ENCODE results near the gene CYP3A5.
"Not testable (repeated sequence)": the region's sequence is repeated elsewhere in the genome, so short reads cannot be mapped to it uniquely, and the experiment has no call there.

Gene CYP3A5

GRCh38 chr7:99685129-99685758, 5.4 kb upstream of the CYP3A5 start:
- DNase-seq: no peak

- DNase-seq: no peak
Measured at GRCh38 chr7:99679032-99679399, 780 bp downstream of the CYP3A5 start.

- DNase-seq: no peak
Measured at GRCh38 chr7:99677648-99678045, 2.1 kb downstream of the CYP3A5 start.

- DNase-seq: no peak
Measured at GRCh38 chr7:99677013-99677647, 2.7 kb downstream of the CYP3A5 start.

GRCh38 chr7:99674995-99675742, 4.6 kb downstream of the CYP3A5 start:
- no peak for DNase-seq

GRCh38 chr7:99672573-99672972, 7.2 kb downstream of the CYP3A5 start:
- DNase-seq: no peak

GRCh38 chr7:99669782-99670181, 10.0 kb downstream of the CYP3A5 start:
- no peak for DNase-seq

- DNase-seq: no peak
Measured at GRCh38 chr7:99668541-99668940, 11.3 kb downstream of the CYP3A5 start.

GRCh38 chr7:99667179-99667578, 12.6 kb downstream of the CYP3A5 start:
- DNase-seq: no peak

- no peak for DNase-seq
Measured at GRCh38 chr7:99666013-99666395, 13.8 kb downstream of the CYP3A5 start.

GRCh38 chr7:99665312-99666012, 14.3 kb downstream of the CYP3A5 start:
- DNase-seq: no peak

- not testable (repeated sequence) for DNase-seq
Measured at GRCh38 chr7:99657879-99658278, 21.9 kb downstream of the CYP3A5 start.

- DNase-seq: not testable (repeated sequence)
Measured at GRCh38 chr7:99654626-99655025, 25.2 kb downstream of the CYP3A5 start.

- DNase-seq: no peak
Measured at GRCh38 chr7:99653754-99654153, 26.0 kb downstream of the CYP3A5 start.

GRCh38 chr7:99653269-99653668, 26.5 kb downstream of the CYP3A5 start:
- not testable (repeated sequence) for DNase-seq

GRCh38 chr7:99652671-99653070, 27.1 kb downstream of the CYP3A5 start:
- DNase-seq: no peak

GRCh38 chr7:99651290-99651689, 28.5 kb downstream of the CYP3A5 start:
- no peak for DNase-seq

- DNase-seq: no peak
Measured at GRCh38 chr7:99648843-99649242, 31.0 kb downstream of the CYP3A5 start.

GRCh38 chr7:99645590-99645989, 34.2 kb downstream of the CYP3A5 start:
- no peak for DNase-seq

- DNase-seq: no peak
Measured at GRCh38 chr7:99644431-99644830, 35.4 kb downstream of the CYP3A5 start.

GRCh38 chr7:99643464-99643863, 36.3 kb downstream of the CYP3A5 start:
- no peak for DNase-seq

GRCh38 chr7:99642027-99642426, 37.8 kb downstream of the CYP3A5 start:
- DNase-seq: no peak

GRCh38 chr7:99639267-99639666, 40.5 kb downstream of the CYP3A5 start:
- no peak for DNase-seq

GRCh38 chr7:99638731-99639130, 41.1 kb downstream of the CYP3A5 start:
- DNase-seq: no peak

Data from retina (tissue), 1 donor.